Measurements from ENCODE around the gene SIGMAR1. TPM values are rescaled to one million over a fixed set of nuclear protein-coding genes. Genes with fewer than 3 reads are reported as not detected.

Gene SIGMAR1
- total and polyA plus RNA-seq, 4 donors = 27.7 to 82.3 (median 62.5) TPM

DNA sequence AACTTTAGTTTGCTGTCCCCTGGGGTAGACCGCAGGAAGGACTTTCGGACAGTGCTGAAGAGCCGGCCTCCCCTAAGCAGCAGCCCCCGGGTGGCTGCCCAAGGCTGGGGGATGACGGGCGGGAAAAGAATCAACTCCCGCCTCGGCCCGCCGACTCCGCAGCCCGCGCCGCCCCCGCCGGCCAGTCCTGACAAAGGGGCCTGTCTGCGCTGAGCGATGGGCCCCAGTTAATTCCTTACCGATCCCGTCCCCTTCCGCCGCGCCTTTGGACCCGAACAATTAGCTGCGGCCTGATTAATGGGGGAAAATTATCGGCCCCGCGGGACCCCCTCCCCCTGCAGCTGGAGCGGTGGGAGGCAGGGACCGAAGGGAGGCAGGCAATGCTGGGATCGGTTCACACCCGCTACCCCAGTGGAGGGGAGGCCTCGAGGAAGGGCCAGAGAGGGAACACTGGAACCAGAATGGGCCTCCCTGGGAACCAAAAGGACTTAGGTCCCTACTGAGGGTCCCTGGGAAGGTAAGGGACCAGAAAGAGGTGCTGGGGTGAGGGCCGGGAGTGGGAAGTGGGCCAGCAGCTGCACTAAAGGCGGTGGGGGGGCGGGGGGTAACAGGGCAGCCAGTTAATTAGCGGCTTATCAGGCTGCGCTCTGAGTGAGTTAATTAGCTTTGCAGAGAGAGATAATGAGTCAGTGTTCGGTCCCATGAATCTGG lies 13.0 kb downstream of the SIGMAR1 start:
- Histone ChIP-seq H3K4me1 (ENCODE audit: control insufficient read depth, insufficient read depth, low read length) (peaks cover 23% of the 10 kb centered on the region), H3K27ac (ENCODE audit: low read depth, low read length) (no peak overlapping the region), H3K36me3 (ENCODE audit: control insufficient read depth, insufficient read depth, low read length) (no peaks in the 10 kb centered on the region), H3K27me3 (ENCODE audit: control insufficient read depth, insufficient read depth, low read length) (peaks cover 73% of the 10 kb centered on the region), H3K4me3 (ENCODE audit: low read depth, low read length) (no peak overlapping the region), H3K9me3 (ENCODE audit: control insufficient read depth, insufficient read depth, low read length) (no peaks in the 10 kb centered on the region)
- peak in 2 of 6 donors; percentile 45 to 71 for DNase-seq (ENCODE audit: low read depth in 4 of 6, low spot score in 6 of 6)
- 8% methylated on average over 38 of the region's 39 CpGs for WGBS (ENCODE audit: insufficient coverage)

DNA sequence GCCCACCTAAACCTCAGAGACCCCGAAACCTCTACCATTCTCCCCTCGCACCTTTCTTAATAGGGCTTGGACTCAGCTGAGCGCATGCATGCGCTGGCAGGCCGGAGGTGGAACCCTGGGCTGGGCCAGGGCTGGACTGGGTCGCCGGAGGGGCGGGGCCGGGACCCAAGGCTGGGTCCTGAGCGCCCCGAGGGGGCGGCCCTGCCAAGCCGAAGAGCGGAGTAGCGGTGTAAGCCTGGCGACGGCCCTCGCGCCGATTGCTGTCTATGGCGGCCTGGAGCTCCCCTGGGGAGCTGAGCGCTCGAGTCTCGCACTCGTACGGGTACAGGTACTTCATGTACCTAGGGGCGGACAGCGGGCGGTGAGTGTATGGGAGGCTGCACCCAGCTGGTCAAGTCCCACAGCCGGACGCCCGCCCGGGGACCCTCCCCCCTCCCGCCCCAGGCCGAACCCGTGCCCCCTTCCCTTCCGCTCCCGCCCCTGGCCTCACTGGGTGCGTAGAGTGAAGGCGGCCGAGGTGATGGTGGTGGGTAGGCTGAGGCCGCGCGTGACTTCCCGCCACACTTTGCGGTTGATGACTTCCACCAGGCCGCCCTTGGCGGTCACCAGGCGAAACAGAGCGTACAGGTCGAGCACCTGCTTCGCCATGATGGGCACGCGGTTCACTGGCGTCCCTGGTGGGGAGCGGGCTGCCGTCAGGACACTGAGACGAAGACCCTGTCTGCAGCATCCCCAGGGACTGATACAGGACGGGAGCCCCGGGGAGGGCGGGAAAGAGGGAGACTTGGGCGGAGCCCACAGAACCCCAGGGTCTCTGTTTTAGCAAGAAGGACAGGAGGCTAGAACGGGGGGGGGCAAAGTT lies 14.0 kb downstream of the SIGMAR1 start:
- H3K27me3 ChIP-seq (ENCODE audit: control insufficient read depth, insufficient read depth, low read length) = peaks cover 64% of the 10 kb centered on the region

DNA sequence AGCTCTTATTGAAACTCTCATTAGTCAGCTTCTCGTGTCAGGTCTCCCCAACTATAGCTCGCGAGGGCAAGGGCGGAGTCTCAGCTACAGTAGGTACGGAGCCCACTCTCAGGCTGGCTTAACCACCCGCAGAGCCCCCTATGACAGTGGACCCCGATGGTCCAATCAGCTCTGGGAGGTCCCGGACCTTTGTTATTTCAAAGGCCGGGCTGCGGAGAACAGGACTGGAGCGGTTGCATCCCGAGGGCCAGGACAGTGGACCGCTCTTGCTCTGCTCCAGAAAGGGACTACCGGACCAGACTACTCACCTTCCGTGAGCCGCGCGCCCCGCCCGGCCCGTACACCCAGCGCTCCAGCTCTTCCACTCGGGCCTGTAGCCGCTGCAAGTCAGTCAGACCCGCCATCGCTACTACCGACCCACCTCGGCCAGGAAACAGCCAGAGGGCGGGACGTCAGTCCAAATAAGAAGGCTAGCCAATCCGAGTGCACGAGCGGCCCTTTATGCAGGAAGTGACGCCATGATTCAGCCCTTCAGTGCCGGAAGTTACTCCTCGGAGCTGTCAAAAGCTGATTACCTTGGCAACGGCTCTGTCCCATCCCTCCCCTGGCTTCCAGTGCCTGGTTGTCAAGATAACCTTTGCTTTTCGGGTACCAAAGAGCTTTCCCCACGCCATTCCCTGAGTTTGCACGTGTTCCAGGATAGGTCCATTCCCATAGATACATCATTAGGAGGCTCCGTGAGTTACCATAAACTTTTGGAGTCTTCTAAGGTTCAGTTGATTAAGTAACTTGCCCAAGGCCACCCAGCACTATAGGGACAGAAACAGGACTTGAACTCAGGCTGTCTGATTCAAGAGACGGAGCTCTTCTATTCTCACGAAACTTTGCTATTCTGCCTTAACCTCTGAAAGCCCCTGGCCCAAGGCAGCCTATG lies 17.3 kb downstream of the SIGMAR1 start, which contains the start of gene DCTN3:
Gene DCTN3, minus strand, starts transcription at position 435 of the 934 bp plus-strand sequence. Its CDS starts 31 bp downstream, at position 404.
- peak within 1 kb of the TSS; percentile 90 for H3K4me3 ChIP-seq (ENCODE audit: low read depth, low read length)
- no peaks in the 10 kb centered on the region for H3K9me3 ChIP-seq (ENCODE audit: control insufficient read depth, insufficient read depth, low read length)
- peaks cover 34% of the 10 kb centered on the region for H3K27me3 ChIP-seq (ENCODE audit: control insufficient read depth, insufficient read depth, low read length)
- peak; percentile 88 to 99 (median 92) for DNase-seq (ENCODE audit: low read depth in 4 of 6, low spot score in 6 of 6)
- 2% methylated on average over 41 of the region's 43 CpGs for WGBS (ENCODE audit: insufficient coverage)
- H3K4me1 ChIP-seq (ENCODE audit: control insufficient read depth, insufficient read depth, low read length) = peaks cover 18% of the 10 kb centered on the region
- peak within 1 kb of the TSS; percentile 35 for H3K27ac ChIP-seq (ENCODE audit: low read depth, low read length)
- H3K36me3 ChIP-seq (ENCODE audit: control insufficient read depth, insufficient read depth, low read length) = peaks cover 25% of the 10 kb centered on the region

More for the DNA sequence above, 14.0 kb downstream of the SIGMAR1 start:
- WGBS (ENCODE audit: insufficient coverage) = 38% methylated on average over 57 of the region's 63 CpGs
- Histone ChIP-seq H3K27ac (ENCODE audit: low read depth, low read length) (no peak overlapping the region), H3K4me1 (ENCODE audit: control insufficient read depth, insufficient read depth, low read length) (peaks cover 18% of the 10 kb centered on the region), H3K36me3 (ENCODE audit: control insufficient read depth, insufficient read depth, low read length) (no peaks in the 10 kb centered on the region), H3K9me3 (ENCODE audit: control insufficient read depth, insufficient read depth, low read length) (no peaks in the 10 kb centered on the region), H3K4me3 (ENCODE audit: low read depth, low read length) (no peak overlapping the region)
- no peak for DNase-seq (ENCODE audit: low read depth in 4 of 6, low spot score in 6 of 6)

DNA sequence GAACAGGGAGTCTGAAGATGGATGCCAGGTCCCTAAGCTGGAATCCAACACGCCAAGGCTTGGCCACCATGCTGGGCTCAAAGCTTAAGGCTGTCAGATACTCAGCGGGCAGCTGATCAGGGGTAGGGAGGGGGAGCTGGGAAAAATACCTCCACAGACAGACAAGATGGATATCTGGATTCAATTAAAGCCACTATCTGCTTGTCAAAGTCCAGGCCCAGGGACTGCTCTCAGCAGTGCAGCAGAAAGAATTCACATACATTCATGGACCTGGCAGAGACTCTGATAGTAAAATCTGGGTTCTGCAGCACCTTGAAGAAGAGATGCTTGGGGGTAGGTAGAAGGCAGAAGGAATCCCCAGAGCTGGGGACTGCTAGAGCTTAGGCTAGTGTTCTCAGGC lies 22.5 kb downstream of the SIGMAR1 start:
- no peak overlapping the region for H3K4me3 ChIP-seq (ENCODE audit: low read depth, low read length)
- H3K27me3 ChIP-seq (ENCODE audit: control insufficient read depth, insufficient read depth, low read length) = no peaks in the 10 kb centered on the region
- H3K4me1 ChIP-seq (ENCODE audit: control insufficient read depth, insufficient read depth, low read length) = peaks cover 26% of the 10 kb centered on the region
- DNase-seq (ENCODE audit: low read depth in 4 of 6, low spot score in 6 of 6) = no peak
- 40% methylated on average over 1 of the region's 2 CpGs for WGBS (ENCODE audit: insufficient coverage)
- H3K9me3 ChIP-seq (ENCODE audit: control insufficient read depth, insufficient read depth, low read length) = no peaks in the 10 kb centered on the region
- no peak overlapping the region for H3K27ac ChIP-seq (ENCODE audit: low read depth, low read length)
- H3K36me3 ChIP-seq (ENCODE audit: control insufficient read depth, insufficient read depth, low read length) = peaks cover 49% of the 10 kb centered on the region

DNA sequence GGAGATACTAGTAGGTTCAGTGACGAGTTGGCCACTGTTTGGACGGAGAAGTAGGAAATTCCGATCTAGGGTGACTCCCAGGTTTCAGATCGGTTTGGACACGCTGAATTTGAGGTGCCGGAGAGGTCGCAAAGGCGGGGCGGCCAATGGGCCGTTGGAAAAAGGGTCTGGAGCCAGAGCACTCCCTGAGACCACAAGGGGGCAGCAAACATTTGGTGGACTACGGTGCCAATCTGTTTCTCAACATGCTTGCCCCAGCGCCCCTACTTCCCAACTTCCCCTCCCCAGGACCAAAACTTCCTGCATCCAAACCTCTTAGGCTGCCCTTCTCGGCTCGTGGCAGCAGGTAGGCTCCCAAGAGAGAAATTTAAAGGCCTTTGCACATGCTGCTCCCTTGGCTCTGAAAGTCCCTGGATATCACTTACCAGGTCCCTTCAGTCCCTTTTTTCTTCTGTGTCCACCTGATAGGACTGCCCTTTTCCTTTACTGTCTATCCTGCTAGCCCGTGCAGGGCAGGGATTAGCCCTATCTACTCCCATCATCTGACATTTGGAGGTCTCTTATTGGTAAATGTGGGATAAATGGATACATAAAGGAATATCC lies 24.7 kb downstream of the SIGMAR1 start:
- H3K27ac ChIP-seq (ENCODE audit: low read depth, low read length) = peak overlapping the region; percentile 85
- H3K4me1 ChIP-seq (ENCODE audit: control insufficient read depth, insufficient read depth, low read length) = peaks cover 26% of the 10 kb centered on the region
- H3K4me3 ChIP-seq (ENCODE audit: low read depth, low read length) = peak overlapping the region; percentile 82
- no peaks in the 10 kb centered on the region for H3K27me3 ChIP-seq (ENCODE audit: control insufficient read depth, insufficient read depth, low read length)
- peak in 3 of 6 donors; percentile 61 to 94 (median 93) for DNase-seq (ENCODE audit: low read depth in 4 of 6, low spot score in 6 of 6)
- H3K36me3 ChIP-seq (ENCODE audit: control insufficient read depth, insufficient read depth, low read length) = peaks cover 47% of the 10 kb centered on the region
- under 1% methylated on average over 14 of the region's 15 CpGs for WGBS (ENCODE audit: insufficient coverage)
- no peaks in the 10 kb centered on the region for H3K9me3 ChIP-seq (ENCODE audit: control insufficient read depth, insufficient read depth, low read length)

DNA sequence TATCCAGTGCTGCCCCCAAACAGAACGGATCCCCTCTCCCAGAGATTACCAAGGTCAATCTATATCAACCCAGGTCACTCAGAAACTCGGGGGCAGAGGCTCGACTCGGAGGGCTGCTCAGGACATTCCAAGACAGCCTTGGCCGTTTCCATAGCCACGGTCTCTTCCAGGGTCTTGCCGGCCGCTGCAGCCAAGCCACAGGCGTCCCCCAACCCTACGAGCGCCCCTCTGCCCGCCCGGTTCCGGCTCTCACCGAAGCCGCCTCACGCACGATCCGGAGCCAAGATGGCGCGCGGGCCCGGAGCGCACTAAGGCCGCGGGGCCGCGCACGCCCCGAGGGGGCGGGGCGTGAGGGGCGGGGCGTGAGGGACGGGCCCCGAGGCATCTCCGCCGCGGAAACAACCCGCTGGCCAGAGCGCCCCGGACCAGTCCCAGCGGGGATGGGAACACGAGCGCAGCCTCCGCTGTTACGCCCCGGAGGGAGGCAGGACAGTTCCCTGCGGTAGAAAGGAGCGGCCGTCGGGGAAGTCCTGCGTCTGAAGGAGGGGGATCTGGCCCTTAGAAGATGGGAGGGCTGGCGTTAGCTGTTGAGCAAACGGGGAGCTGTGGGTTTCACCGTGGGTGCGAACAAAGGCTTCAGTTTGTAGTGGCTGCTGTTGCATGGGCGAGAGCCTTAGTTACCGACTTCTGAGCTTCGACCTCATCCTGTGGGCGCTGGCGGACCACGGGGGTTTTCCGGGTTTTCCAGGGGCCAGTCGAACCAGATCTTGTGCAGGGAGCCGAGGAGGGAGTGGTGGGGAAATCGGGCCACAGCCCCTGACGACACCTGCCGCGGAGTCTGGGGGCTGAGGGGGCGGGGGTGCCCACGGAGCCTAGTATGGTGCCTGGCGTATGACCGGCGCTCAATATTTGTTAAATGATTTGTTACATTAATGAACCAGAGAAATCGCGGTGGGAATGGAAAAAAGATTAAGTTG lies 25.5 kb downstream of the SIGMAR1 start, which contains the start of gene RPP25L:
Gene RPP25L, minus strand, starts transcription at position 287 of the 977 bp plus-strand sequence. CDS start 801 bp downstream, outside the sequence.
- WGBS (ENCODE audit: insufficient coverage) = under 1% methylated on average over 77 of the region's 77 CpGs
- H3K27ac ChIP-seq (ENCODE audit: low read depth, low read length) = peak within 1 kb of the TSS; percentile 85

DNA sequence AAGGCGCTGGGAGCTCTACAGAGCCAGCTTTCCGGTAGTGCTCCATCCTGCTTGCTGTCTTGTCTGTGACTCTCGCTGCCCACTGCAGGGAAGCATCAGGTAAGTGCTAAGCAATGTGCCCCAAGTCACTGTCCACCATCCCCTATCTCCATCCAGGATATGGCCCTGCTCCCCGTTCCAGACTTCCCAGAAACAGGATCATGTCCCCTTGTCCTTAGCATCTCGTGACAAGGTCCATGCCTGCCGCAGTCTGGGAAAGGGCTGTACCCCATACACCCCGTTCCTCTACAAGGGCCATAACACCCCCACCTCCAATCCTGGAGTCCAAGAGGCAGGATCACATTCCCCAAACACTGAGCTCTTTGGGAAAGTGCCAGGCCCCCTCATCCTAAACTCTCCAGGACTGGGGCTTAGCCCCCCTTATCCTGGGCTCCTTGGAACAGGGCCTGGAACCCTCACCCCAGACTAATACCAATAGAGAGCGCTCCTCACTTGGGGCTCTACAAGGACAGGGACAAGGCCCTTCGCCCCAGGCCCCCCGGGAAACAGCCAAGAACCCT lies 26.3 kb downstream of the SIGMAR1 start:
- Histone ChIP-seq H3K4me1 (ENCODE audit: control insufficient read depth, insufficient read depth, low read length) (peaks cover 26% of the 10 kb centered on the region), H3K27ac (ENCODE audit: low read depth, low read length) (peak overlapping the region; percentile 84), H3K36me3 (ENCODE audit: control insufficient read depth, insufficient read depth, low read length) (peaks cover 34% of the 10 kb centered on the region), H3K27me3 (ENCODE audit: control insufficient read depth, insufficient read depth, low read length) (no peaks in the 10 kb centered on the region), H3K9me3 (ENCODE audit: control insufficient read depth, insufficient read depth, low read length) (no peaks in the 10 kb centered on the region), H3K4me3 (ENCODE audit: low read depth, low read length) (peak overlapping the region; percentile 82)
- WGBS (ENCODE audit: insufficient coverage) = 49% methylated on average over 10 of the region's 10 CpGs
- peak in 1 of 6 donors; percentile 49 for DNase-seq (ENCODE audit: low read depth in 4 of 6, low spot score in 6 of 6)

More for the DNA sequence above, 25.5 kb downstream of the SIGMAR1 start, which contains the start of gene RPP25L:
- DNase-seq (ENCODE audit: low read depth in 4 of 6, low spot score in 6 of 6) = peak; percentile 81 to 97 (median 87)
- peaks cover 26% of the 10 kb centered on the region for H3K4me1 ChIP-seq (ENCODE audit: control insufficient read depth, insufficient read depth, low read length)
- H3K27me3 ChIP-seq (ENCODE audit: control insufficient read depth, insufficient read depth, low read length) = no peaks in the 10 kb centered on the region
- H3K9me3 ChIP-seq (ENCODE audit: control insufficient read depth, insufficient read depth, low read length) = no peaks in the 10 kb centered on the region
- H3K36me3 ChIP-seq (ENCODE audit: control insufficient read depth, insufficient read depth, low read length) = peaks cover 42% of the 10 kb centered on the region
- H3K4me3 ChIP-seq (ENCODE audit: low read depth, low read length) = peak within 1 kb of the TSS; percentile 82

All from spinal cord (tissue), 10 donors.